ENCODE data around the gene CLIC6.

GRCh38 chr21:34630536-34631143, 38.2 kb upstream of the CLIC6 start:
- TF ChIP-seq DPF2 (IDR thresholded peaks at IDR 0.05) (no peak), ZNF124 (CRISPR knock-in tag; IDR thresholded peaks at IDR 0.05) (no peak), ZBTB8A (IDR thresholded peaks at IDR 0.05; ENCODE audit: partially characterized antibody) (no peak), ZBTB34 (CRISPR knock-in tag; IDR thresholded peaks at IDR 0.05) (no peak), DIDO1 (tag; IDR thresholded peaks at IDR 0.05; ENCODE audit: low read depth) (no peak), BRF1 (IDR thresholded peaks at IDR 0.05; ENCODE audit: borderline replicate concordance, extremely low read depth, insufficient read length) (no peak), TARDBP (IDR thresholded peaks at IDR 0.05) (no peak), L3MBTL2 (IDR thresholded peaks at IDR 0.05) (no peak), ZNF224 (CRISPR knock-in tag; IDR thresholded peaks at IDR 0.05) (no peak), FOXM1 (IDR thresholded peaks at IDR 0.05; ENCODE audit: low read depth) (no peak), FOXM1 (CRISPR knock-in tag; IDR thresholded peaks at IDR 0.05; ENCODE audit: low read depth) (no peak), POLR2AphosphoS5 (IDR thresholded peaks at IDR 0.05; ENCODE audit: control insufficient read depth, insufficient read depth, low read depth, low read length) (no peak)
- TF ChIP-seq, protein P1, sequence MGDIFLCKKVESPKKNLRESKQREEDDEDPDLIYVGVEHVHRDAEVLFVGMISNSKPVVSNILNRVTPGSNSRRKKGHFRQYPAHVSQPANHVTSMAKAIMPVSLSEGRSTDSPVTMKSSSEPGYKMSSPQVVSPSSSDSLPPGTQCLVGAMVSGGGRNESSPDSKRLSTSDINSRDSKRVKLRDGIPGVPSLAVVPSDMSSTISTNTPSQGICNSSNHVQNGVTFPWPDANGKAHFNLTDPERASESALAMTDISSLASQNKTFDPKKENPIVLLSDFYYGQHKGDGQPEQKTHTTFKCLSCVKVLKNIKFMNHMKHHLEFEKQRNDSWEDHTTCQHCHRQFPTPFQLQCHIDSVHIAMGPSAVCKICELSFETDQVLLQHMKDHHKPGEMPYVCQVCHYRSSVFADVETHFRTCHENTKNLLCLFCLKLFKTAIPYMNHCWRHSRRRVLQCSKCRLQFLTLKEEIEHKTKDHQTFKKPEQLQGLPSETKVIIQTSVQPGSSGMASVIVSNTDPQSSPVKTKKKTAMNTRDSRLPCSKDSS (IDR thresholded peaks at IDR 0.05; ENCODE audit: low read depth, partially characterized antibody) = no peak
